Measurements from ENCODE around the gene FBXL14.

FBXL14 gene

DNA sequence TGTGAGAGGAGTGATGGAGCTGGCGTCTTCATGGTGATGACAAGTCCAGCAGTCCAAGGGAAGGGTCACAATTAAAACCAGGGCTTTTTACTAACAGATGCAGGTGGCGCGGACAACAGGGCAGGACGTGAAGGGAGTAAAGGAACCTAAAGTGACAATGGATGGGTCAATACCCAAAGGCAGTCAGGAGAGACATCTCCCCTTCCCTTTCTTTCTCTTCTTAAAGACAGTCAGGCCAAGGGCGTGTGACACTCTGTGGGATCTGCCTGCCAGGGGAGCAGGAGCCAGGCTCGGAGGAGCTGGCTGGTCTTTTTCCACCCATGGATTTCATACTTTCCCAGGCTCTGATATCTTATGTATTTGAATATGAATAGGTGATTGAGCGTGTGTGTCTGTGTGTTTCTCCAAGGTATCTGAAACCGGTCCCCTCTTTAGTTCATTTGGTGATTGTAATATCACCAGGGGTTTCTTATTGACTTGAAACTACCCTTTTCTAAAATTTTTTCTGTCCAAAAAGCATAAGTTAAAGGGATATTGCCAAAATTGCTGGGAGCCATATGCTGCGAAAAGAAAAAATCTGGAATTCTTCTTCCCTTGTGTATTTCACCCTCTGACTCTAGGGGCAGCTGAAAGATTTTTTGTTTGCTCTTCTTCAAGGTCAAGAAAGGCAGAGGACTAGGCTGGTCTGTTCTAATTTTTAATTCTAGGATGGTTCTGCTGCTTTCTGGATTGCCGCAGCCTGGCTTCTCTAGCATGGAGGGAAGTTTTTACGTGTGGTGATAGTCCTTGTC is 61.8 kb downstream of the FBXL14 start:
- no peak overlapping the region for H3K4me3 ChIP-seq (ENCODE audit: low read length in 2 of 2)
- H3K9ac ChIP-seq (ENCODE audit: low read length in 2 of 2): no peak overlapping the region
- H3K36me3 ChIP-seq (ENCODE audit: control insufficient read depth in 2 of 2, insufficient read depth in 2 of 2, low read length in 2 of 2): no peaks in the 10 kb centered on the region
- H3K4me1 ChIP-seq (ENCODE audit: control insufficient read depth, insufficient read depth, low read length): peaks cover 19% of the 10 kb centered on the region
- H3K27ac ChIP-seq (ENCODE audit: low read length): no peak overlapping the region
- no peaks in the 10 kb centered on the region for H3K9me3 ChIP-seq (ENCODE audit: control insufficient read depth in 2 of 2, low read length in 2 of 2)
- H3K27me3 ChIP-seq (ENCODE audit: control insufficient read depth in 1 of 2, insufficient read depth in 2 of 2, low read length in 2 of 2): peaks cover 17 to 26% of the 10 kb centered on the region in 2 donors

- Histone ChIP-seq H3K36me3 (ENCODE audit: control insufficient read depth in 2 of 2, insufficient read depth in 2 of 2, low read length in 2 of 2) (no peaks in the 10 kb centered on the region), H3K9me3 (ENCODE audit: control insufficient read depth in 2 of 2, low read length in 2 of 2) (no peaks in the 10 kb centered on the region), H3K27ac (ENCODE audit: low read length) (no peak overlapping the region), H3K4me3 (ENCODE audit: low read length in 2 of 2) (peak overlapping the region in 1 of 2 donors; percentile 66), H3K9ac (ENCODE audit: low read length in 2 of 2) (no peak overlapping the region), H3K4me1 (ENCODE audit: control insufficient read depth, insufficient read depth, low read length) (peaks cover 19% of the 10 kb centered on the region), H3K27me3 (ENCODE audit: control insufficient read depth in 1 of 2, insufficient read depth in 2 of 2, low read length in 2 of 2) (peaks cover 14 to 26% of the 10 kb centered on the region in 2 donors)
Measured at GRCh38 chr12:1531654-1532374, 62.6 kb downstream of the FBXL14 start.

GRCh38 chr12:1531153-1531653 is 63.2 kb downstream of the FBXL14 start:
- H3K36me3 ChIP-seq (ENCODE audit: control insufficient read depth in 2 of 2, insufficient read depth in 2 of 2, low read length in 2 of 2): no peaks in the 10 kb centered on the region
- H3K27ac ChIP-seq (ENCODE audit: low read length): no peak overlapping the region
- H3K4me3 ChIP-seq (ENCODE audit: low read length in 2 of 2): peak overlapping the region; percentile 53 to 66
- peaks cover 19% of the 10 kb centered on the region for H3K4me1 ChIP-seq (ENCODE audit: control insufficient read depth, insufficient read depth, low read length)
- no peaks in the 10 kb centered on the region for H3K9me3 ChIP-seq (ENCODE audit: control insufficient read depth in 2 of 2, low read length in 2 of 2)
- H3K27me3 ChIP-seq (ENCODE audit: control insufficient read depth in 1 of 2, insufficient read depth in 2 of 2, low read length in 2 of 2): peaks cover 14 to 26% of the 10 kb centered on the region in 2 donors
- no peak overlapping the region for H3K9ac ChIP-seq (ENCODE audit: low read length in 2 of 2)

DNA sequence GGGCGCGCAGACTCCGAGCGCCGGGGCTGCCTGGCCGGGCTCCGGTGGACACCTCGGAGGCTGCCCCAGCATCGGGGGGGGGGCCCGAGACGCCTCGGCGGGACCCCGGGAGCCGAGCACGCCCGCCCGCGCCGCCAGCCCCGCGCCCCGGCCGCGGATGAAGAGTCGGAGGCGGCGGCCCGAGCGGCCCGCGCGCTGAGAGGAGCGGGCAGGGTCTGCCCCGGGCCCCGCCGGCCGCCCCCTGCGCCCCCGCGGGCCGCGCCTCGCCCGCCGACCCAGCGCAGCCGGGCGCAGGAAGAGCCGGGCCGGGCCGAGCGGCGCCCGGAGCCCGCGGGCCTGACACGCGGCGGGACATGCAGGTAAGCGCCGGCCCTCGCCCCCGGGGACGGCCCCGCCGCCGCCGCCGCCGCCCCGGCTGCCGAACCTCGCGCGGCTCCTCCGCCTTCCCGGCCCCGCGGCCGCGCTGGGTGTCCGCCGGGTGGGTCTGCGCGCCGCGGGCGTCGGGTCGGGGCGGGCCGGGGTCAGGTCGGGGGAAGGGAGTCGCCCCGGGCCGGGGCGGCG is 63.7 kb downstream of the FBXL14 start:
- Histone ChIP-seq H3K9ac (ENCODE audit: low read length in 2 of 2) (no peak overlapping the region), H3K27me3 (ENCODE audit: control insufficient read depth in 1 of 2, insufficient read depth in 2 of 2, low read length in 2 of 2) (peaks cover 14 to 26% of the 10 kb centered on the region in 2 donors), H3K9me3 (ENCODE audit: control insufficient read depth in 2 of 2, low read length in 2 of 2) (no peaks in the 10 kb centered on the region), H3K4me3 (ENCODE audit: low read length in 2 of 2) (peak overlapping the region; percentile 8 to 66), H3K36me3 (ENCODE audit: control insufficient read depth in 2 of 2, insufficient read depth in 2 of 2, low read length in 2 of 2) (no peaks in the 10 kb centered on the region), H3K4me1 (ENCODE audit: control insufficient read depth, insufficient read depth, low read length) (peaks cover 19% of the 10 kb centered on the region), H3K27ac (ENCODE audit: low read length) (no peak overlapping the region)

- H3K9ac ChIP-seq (ENCODE audit: low read length in 2 of 2): peak overlapping the region; percentile 45 to 51
- no peaks in the 10 kb centered on the region for H3K36me3 ChIP-seq (ENCODE audit: control insufficient read depth in 2 of 2, insufficient read depth in 2 of 2, low read length in 2 of 2)
- H3K9me3 ChIP-seq (ENCODE audit: control insufficient read depth in 2 of 2, low read length in 2 of 2): no peaks in the 10 kb centered on the region
- H3K4me3 ChIP-seq (ENCODE audit: low read length in 2 of 2): peak overlapping the region; percentile 29 to 66
- peaks cover 14 to 26% of the 10 kb centered on the region in 2 donors for H3K27me3 ChIP-seq (ENCODE audit: control insufficient read depth in 1 of 2, insufficient read depth in 2 of 2, low read length in 2 of 2)
- H3K27ac ChIP-seq (ENCODE audit: low read length): no peak overlapping the region
- H3K4me1 ChIP-seq (ENCODE audit: control insufficient read depth, insufficient read depth, low read length): peaks cover 19% of the 10 kb centered on the region
Measured at GRCh38 chr12:1529862-1530591, 64.4 kb downstream of the FBXL14 start.

DNA sequence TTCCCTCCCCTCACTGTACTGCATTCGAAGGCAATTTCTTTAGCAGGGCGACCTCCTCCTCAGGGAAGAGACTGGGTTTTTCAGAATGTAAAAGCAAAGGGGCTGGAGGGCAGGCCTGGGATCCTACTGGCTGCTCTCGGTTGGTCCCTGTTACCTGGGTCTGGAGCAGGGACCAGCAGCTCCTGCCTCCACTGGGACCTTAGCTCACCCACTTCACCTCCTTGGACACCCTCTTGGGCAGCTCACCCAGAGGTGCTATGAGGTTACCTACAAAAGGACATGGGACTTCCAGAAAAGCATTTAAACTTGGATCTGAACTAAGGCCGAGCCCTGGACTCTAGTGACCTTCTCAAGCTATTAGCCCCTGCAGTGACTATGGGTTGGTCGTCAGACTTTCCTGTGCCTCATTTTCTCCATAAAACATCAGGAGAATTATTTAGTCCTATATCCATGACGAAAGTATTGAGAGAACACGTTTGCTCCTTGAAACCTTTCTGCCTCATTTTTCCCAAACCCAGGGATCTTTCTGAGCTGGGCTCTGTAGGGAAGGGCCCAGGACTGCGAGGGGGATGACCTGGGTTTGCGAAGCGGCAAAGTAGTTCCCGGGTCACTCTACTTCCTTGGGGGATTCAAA is 65.0 kb downstream of the FBXL14 start:
- no peaks in the 10 kb centered on the region for H3K9me3 ChIP-seq (ENCODE audit: control insufficient read depth in 2 of 2, low read length in 2 of 2)
- peak overlapping the region; percentile 45 to 51 for H3K9ac ChIP-seq (ENCODE audit: low read length in 2 of 2)
- H3K36me3 ChIP-seq (ENCODE audit: control insufficient read depth in 2 of 2, insufficient read depth in 2 of 2, low read length in 2 of 2): no peaks in the 10 kb centered on the region
- no peak overlapping the region for H3K27ac ChIP-seq (ENCODE audit: low read length)
- H3K4me1 ChIP-seq (ENCODE audit: control insufficient read depth, insufficient read depth, low read length): peaks cover 19% of the 10 kb centered on the region
- H3K27me3 ChIP-seq (ENCODE audit: control insufficient read depth in 1 of 2, insufficient read depth in 2 of 2, low read length in 2 of 2): peaks cover 14 to 26% of the 10 kb centered on the region in 2 donors
- H3K4me3 ChIP-seq (ENCODE audit: low read length in 2 of 2): peak overlapping the region; percentile 29 to 66

DNA sequence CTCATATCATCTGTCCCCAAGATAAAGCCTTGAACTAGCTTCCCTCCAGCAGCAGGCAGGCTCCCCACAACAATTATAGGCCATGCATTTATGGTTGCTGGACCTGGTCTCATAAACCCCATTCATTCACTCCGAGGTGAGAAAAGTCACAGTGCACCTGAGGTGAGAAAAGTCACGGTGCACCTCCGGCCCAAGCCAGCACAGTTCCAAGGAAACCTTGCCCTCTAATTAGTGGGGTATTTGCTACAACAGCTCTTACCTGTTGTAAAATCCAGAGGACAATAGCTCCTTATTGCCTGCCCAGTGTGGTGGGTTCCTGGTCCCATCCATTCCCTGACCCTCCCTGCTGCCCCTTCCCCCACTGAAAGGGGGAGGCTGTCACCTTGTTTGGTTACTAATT is 65.6 kb downstream of the FBXL14 start:
- no peak overlapping the region for H3K27ac ChIP-seq (ENCODE audit: low read length)
- H3K4me1 ChIP-seq (ENCODE audit: control insufficient read depth, insufficient read depth, low read length): peaks cover 19% of the 10 kb centered on the region
- no peak overlapping the region for H3K4me3 ChIP-seq (ENCODE audit: low read length in 2 of 2)
- no peak overlapping the region for H3K9ac ChIP-seq (ENCODE audit: low read length in 2 of 2)
- no peaks in the 10 kb centered on the region for H3K9me3 ChIP-seq (ENCODE audit: control insufficient read depth in 2 of 2, low read length in 2 of 2)
- H3K36me3 ChIP-seq (ENCODE audit: control insufficient read depth in 2 of 2, insufficient read depth in 2 of 2, low read length in 2 of 2): no peaks in the 10 kb centered on the region
- peaks cover 14 to 26% of the 10 kb centered on the region in 2 donors for H3K27me3 ChIP-seq (ENCODE audit: control insufficient read depth in 1 of 2, insufficient read depth in 2 of 2, low read length in 2 of 2)

GRCh38 chr12:1527789-1528188 is 66.6 kb downstream of the FBXL14 start:
- H3K27ac ChIP-seq (ENCODE audit: low read length): no peak overlapping the region
- H3K4me1 ChIP-seq (ENCODE audit: control insufficient read depth, insufficient read depth, low read length): peaks cover 16% of the 10 kb centered on the region
- H3K4me3 ChIP-seq (ENCODE audit: low read length in 2 of 2): no peak overlapping the region
- no peaks in the 10 kb centered on the region for H3K9me3 ChIP-seq (ENCODE audit: control insufficient read depth in 2 of 2, low read length in 2 of 2)
- H3K27me3 ChIP-seq (ENCODE audit: control insufficient read depth in 1 of 2, insufficient read depth in 2 of 2, low read length in 2 of 2): peaks cover 11 to 24% of the 10 kb centered on the region in 2 donors
- no peak overlapping the region for H3K9ac ChIP-seq (ENCODE audit: low read length in 2 of 2)
- no peaks in the 10 kb centered on the region for H3K36me3 ChIP-seq (ENCODE audit: control insufficient read depth in 2 of 2, insufficient read depth in 2 of 2, low read length in 2 of 2)

GRCh38 chr12:1525858-1526257 is 68.5 kb downstream of the FBXL14 start:
- Histone ChIP-seq H3K27ac (ENCODE audit: low read length) (no peak overlapping the region), H3K27me3 (ENCODE audit: control insufficient read depth in 1 of 2, insufficient read depth in 2 of 2, low read length in 2 of 2) (peaks cover 3 to 12% of the 10 kb centered on the region in 2 donors), H3K4me1 (ENCODE audit: control insufficient read depth, insufficient read depth, low read length) (peaks cover 7% of the 10 kb centered on the region), H3K9me3 (ENCODE audit: control insufficient read depth in 2 of 2, low read length in 2 of 2) (no peaks in the 10 kb centered on the region), H3K36me3 (ENCODE audit: control insufficient read depth in 2 of 2, insufficient read depth in 2 of 2, low read length in 2 of 2) (no peaks in the 10 kb centered on the region), H3K9ac (ENCODE audit: low read length in 2 of 2) (no peak overlapping the region), H3K4me3 (ENCODE audit: low read length in 2 of 2) (no peak overlapping the region)

- Histone ChIP-seq H3K9ac (ENCODE audit: low read length in 2 of 2) (no peak overlapping the region), H3K27ac (ENCODE audit: low read length) (no peak overlapping the region), H3K4me3 (ENCODE audit: low read length in 2 of 2) (no peak overlapping the region), H3K9me3 (ENCODE audit: control insufficient read depth in 2 of 2, low read length in 2 of 2) (no peaks in the 10 kb centered on the region), H3K4me1 (ENCODE audit: control insufficient read depth, insufficient read depth, low read length) (peaks cover 10% of the 10 kb centered on the region), H3K27me3 (ENCODE audit: control insufficient read depth in 1 of 2, insufficient read depth in 2 of 2, low read length in 2 of 2) (peaks cover 0 to 3% of the 10 kb centered on the region in 2 donors), H3K36me3 (ENCODE audit: control insufficient read depth in 2 of 2, insufficient read depth in 2 of 2, low read length in 2 of 2) (no peaks in the 10 kb centered on the region)
Measured at GRCh38 chr12:1523558-1524050, 70.8 kb downstream of the FBXL14 start.
